HEK293 (cell line): ENCODE data around the gene MBP.

Experiments used
- BCL11B ChIP-seq: fragments of 450-650 bp; formaldehyde crosslinking; IDR thresholded peaks from 2 replicates; pipeline ENCODE4 v1.5.1; 2016; ENCODE audit warnings: low read depth, missing biosample characterization, missing genetic modification characterization
- OSR2 ChIP-seq: fragments of 450-650 bp; formaldehyde crosslinking; IDR thresholded peaks from 2 replicates; pipeline ENCODE4 v1.5.1; 2016; ENCODE audit warnings: missing biosample characterization, missing genetic modification characterization
- SCRT1 ChIP-seq: fragments of 450-650 bp; formaldehyde crosslinking; IDR thresholded peaks from 2 replicates; pipeline ENCODE4 v1.5.1; 2016; ENCODE audit warnings: missing biosample characterization, missing genetic modification characterization, borderline replicate concordance
- YY1 ChIP-seq: fragments of 450-650 bp; formaldehyde crosslinking; IDR thresholded peaks from 2 replicates; pipeline ENCODE4 v1.5.1; 2018; ENCODE audit warnings: missing biosample characterization, missing genetic modification characterization
- ZBTB11 ChIP-seq: fragments of 450-650 bp; formaldehyde crosslinking; conservative IDR thresholded peaks from 2 replicates; pipeline ENCODE4 v1.5.1; 2016; ENCODE audit warnings: low read depth, missing biosample characterization, missing genetic modification characterization
- ZNF121 ChIP-seq: fragments of 450-650 bp; formaldehyde crosslinking; IDR thresholded peaks from 2 replicates; pipeline ENCODE4 v1.5.1; 2016; ENCODE audit warnings: missing biosample characterization, missing genetic modification characterization
- ZNF133 ChIP-seq: fragments of 450-650 bp; formaldehyde crosslinking; IDR thresholded peaks from 2 replicates; pipeline ENCODE4 v1.5.1; 2016; ENCODE audit warnings: missing biosample characterization, missing genetic modification characterization
- ZNF169 ChIP-seq: fragments of 450-650 bp; formaldehyde crosslinking; IDR thresholded peaks from 2 replicates; pipeline ENCODE4 v1.5.1; 2016; ENCODE audit warnings: missing biosample characterization, missing genetic modification characterization
- ZNF274 ChIP-seq, 2 experiments: fragments of 200-500 bp in 1 of 2; fragments of 450-650 bp in 1 of 2; sonication (Bioruptor generic) in 1 of 2; formaldehyde crosslinking in 1 of 2; IDR thresholded peaks; 2 replicates each; pipeline versions ENCODE4 v1.5.1 to v1.6.1; 2014 to 2016; ENCODE audit warnings: borderline replicate concordance in 1 of 2, inconsistent platforms in 1 of 2, low read length in 1 of 2, missing biosample characterization in 1 of 2, missing genetic modification characterization in 1 of 2
- ZNF398 ChIP-seq: fragments of 450-650 bp; formaldehyde crosslinking; IDR thresholded peaks from 2 replicates; pipeline ENCODE4 v1.5.1; 2017; ENCODE audit warnings: missing biosample characterization, missing genetic modification characterization
- ZNF404 ChIP-seq: fragments of 450-650 bp; formaldehyde crosslinking; IDR thresholded peaks from 2 replicates; pipeline ENCODE4 v1.5.1; 2017; ENCODE audit warnings: missing biosample characterization, missing genetic modification characterization
- TF ChIP-seq, protein P1 (sequence below): fragments of 450-650 bp; formaldehyde crosslinking; IDR thresholded peaks from 2 replicates; pipeline ENCODE4 v1.5.1; 2016; ENCODE audit warnings: missing biosample characterization, missing genetic modification characterization, low read depth
- TF ChIP-seq, protein P2 (sequence below): fragments of 450-650 bp; formaldehyde crosslinking; IDR thresholded peaks from 2 replicates; pipeline ENCODE4 v1.5.1; 2016; ENCODE audit warnings: missing biosample characterization, missing genetic modification characterization

DNA sequence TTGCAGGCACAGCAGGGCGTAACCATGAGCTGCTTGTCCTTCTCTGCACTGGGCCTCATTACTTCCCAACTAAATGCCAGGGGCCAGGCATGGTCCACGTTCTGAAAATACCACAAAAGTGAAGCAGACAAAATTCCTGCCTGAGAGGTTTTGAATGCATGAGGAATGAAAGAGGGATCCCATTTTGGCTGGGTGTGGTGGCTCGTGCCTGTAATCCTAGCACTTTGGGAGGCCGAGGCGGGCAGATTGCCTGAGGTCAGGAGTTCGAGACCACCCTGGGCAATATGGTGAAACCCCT is 139.5 kb downstream of the MBP start:
- TF ChIP-seq OSR2 (tag by site-specific recombination) (no peak), ZNF169 (tag by site-specific recombination) (no peak), ZBTB11 (tag by site-specific recombination) (no peak), ZNF398 (tag by site-specific recombination) (no peak), YY1 (tag by site-specific recombination) (no peak), SCRT1 (tag by site-specific recombination) (no peak), ZNF121 (tag by site-specific recombination) (no peak), BCL11B (no peak), ZNF274 (IDR thresholded peaks at IDR 0.05; ENCODE audit: low read length) (no peak), ZNF274 (tag by site-specific recombination; IDR thresholded peaks at IDR 0.05; ENCODE audit: borderline replicate concordance) (no peak), ZNF404 (tag by site-specific recombination) (no peak), ZNF133 (no peak)
- TF ChIP-seq, protein P1, sequence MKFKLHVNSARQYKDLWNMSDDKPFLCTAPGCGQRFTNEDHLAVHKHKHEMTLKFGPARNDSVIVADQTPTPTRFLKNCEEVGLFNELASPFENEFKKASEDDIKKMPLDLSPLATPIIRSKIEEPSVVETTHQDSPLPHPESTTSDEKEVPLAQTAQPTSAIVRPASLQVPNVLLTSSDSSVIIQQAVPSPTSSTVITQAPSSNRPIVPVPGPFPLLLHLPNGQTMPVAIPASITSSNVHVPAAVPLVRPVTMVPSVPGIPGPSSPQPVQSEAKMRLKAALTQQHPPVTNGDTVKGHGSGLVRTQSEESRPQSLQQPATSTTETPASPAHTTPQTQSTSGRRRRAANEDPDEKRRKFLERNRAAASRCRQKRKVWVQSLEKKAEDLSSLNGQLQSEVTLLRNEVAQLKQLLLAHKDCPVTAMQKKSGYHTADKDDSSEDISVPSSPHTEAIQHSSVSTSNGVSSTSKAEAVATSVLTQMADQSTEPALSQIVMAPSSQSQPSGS (tag by site-specific recombination) = no peak
- TF ChIP-seq, protein P2, sequence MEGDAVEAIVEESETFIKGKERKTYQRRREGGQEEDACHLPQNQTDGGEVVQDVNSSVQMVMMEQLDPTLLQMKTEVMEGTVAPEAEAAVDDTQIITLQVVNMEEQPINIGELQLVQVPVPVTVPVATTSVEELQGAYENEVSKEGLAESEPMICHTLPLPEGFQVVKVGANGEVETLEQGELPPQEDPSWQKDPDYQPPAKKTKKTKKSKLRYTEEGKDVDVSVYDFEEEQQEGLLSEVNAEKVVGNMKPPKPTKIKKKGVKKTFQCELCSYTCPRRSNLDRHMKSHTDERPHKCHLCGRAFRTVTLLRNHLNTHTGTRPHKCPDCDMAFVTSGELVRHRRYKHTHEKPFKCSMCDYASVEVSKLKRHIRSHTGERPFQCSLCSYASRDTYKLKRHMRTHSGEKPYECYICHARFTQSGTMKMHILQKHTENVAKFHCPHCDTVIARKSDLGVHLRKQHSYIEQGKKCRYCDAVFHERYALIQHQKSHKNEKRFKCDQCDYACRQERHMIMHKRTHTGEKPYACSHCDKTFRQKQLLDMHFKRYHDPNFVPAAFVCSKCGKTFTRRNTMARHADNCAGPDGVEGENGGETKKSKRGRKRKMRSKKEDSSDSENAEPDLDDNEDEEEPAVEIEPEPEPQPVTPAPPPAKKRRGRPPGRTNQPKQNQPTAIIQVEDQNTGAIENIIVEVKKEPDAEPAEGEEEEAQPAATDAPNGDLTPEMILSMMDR = no peak
